ENCODE data around the gene SEMA4A. TPM values are rescaled to one million over a fixed set of nuclear protein-coding genes. Genes with fewer than 3 reads are reported as not detected.

SEMA4A gene
- polyA plus RNA-seq (2011; rRNA removed) (0.49 and 0.77 TPM in 2 replicates), polyA minus RNA-seq (2011; rRNA and poly(A)+ RNA removed) (0.19 and 0.82 TPM in 2 replicates)

DNA sequence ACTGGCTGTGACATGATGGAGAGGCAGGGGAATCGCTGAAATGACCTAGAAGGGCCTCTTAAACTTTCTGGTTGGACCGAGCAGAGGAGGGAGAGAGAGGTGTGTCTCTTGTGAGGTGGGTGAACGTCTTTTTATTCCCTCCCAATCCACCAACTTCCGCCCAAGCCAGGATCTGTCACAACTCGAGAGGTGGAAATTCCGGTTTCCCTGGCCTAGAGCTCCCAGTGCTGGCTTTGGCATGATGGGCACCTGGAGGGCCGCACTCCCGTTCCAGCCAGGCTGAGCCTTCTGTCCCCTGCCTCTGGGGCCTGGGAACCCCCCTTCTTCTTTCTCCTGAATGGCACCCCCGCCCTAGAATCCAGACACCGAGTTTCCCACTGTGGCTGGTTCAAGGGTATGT lies at the start of gene SEMA4A:
SEMA4A (plus strand) TSS at position 224 of the 400 bp plus-strand sequence. CDS start 994 bp downstream, outside the sequence.
- Histone ChIP-seq H3K4me3 (ENCODE audit: low read depth, low read length) (no peak within 1 kb of the TSS), H3K27me3 (ENCODE audit: control insufficient read depth, insufficient read depth, low read length) (no peaks in the 10 kb centered on the region), H3K36me3 (ENCODE audit: control insufficient read depth, insufficient read depth, low read length) (no peaks in the 10 kb centered on the region)
- ChIA-PET POLR2A (no interaction called here), CTCF (interaction anchor here (1.1 to 1.6 kb wide), 3 partner anchors 40 to 72 kb away, joined by 3 to 5 read pairs (median 3); no protein-coding TSS in a partner anchor)
- no peak for DNase-seq (ENCODE audit: low read depth)
- TF ChIP-seq, protein P1, sequence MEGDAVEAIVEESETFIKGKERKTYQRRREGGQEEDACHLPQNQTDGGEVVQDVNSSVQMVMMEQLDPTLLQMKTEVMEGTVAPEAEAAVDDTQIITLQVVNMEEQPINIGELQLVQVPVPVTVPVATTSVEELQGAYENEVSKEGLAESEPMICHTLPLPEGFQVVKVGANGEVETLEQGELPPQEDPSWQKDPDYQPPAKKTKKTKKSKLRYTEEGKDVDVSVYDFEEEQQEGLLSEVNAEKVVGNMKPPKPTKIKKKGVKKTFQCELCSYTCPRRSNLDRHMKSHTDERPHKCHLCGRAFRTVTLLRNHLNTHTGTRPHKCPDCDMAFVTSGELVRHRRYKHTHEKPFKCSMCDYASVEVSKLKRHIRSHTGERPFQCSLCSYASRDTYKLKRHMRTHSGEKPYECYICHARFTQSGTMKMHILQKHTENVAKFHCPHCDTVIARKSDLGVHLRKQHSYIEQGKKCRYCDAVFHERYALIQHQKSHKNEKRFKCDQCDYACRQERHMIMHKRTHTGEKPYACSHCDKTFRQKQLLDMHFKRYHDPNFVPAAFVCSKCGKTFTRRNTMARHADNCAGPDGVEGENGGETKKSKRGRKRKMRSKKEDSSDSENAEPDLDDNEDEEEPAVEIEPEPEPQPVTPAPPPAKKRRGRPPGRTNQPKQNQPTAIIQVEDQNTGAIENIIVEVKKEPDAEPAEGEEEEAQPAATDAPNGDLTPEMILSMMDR (IDR thresholded peaks at IDR 0.05; ENCODE audit: insufficient read depth, low read depth, low read length), result no peak

GRCh38 chr1:156104065-156104810 lies 49.1 kb upstream of the SEMA4A start:
- H3K4me3 ChIP-seq (ENCODE audit: low read depth, low read length), result no peak overlapping the region
- TF ChIP-seq, protein P1 (IDR thresholded peaks at IDR 0.05; ENCODE audit: insufficient read depth, low read depth, low read length), result no peak
- no peaks in the 10 kb centered on the region for H3K27me3 ChIP-seq (ENCODE audit: control insufficient read depth, insufficient read depth, low read length)
- ChIA-PET CTCF (interaction anchor here (0.5 to 27.9 kb wide), 5 partner anchors 8 to 1169 kb away, joined by 3 to 983 read pairs (median 8); partner anchors contain the start of gene LMNA), POLR2A (interaction anchor here (0.9 to 1.5 kb wide), 2 partner anchors 12 to 24 kb away, joined by 3 to 8 read pairs; no protein-coding TSS in a partner anchor)
- H3K36me3 ChIP-seq (ENCODE audit: control insufficient read depth, insufficient read depth, low read length), result no peaks in the 10 kb centered on the region
- DNase-seq (ENCODE audit: low read depth), result peak; percentile 71

DNA sequence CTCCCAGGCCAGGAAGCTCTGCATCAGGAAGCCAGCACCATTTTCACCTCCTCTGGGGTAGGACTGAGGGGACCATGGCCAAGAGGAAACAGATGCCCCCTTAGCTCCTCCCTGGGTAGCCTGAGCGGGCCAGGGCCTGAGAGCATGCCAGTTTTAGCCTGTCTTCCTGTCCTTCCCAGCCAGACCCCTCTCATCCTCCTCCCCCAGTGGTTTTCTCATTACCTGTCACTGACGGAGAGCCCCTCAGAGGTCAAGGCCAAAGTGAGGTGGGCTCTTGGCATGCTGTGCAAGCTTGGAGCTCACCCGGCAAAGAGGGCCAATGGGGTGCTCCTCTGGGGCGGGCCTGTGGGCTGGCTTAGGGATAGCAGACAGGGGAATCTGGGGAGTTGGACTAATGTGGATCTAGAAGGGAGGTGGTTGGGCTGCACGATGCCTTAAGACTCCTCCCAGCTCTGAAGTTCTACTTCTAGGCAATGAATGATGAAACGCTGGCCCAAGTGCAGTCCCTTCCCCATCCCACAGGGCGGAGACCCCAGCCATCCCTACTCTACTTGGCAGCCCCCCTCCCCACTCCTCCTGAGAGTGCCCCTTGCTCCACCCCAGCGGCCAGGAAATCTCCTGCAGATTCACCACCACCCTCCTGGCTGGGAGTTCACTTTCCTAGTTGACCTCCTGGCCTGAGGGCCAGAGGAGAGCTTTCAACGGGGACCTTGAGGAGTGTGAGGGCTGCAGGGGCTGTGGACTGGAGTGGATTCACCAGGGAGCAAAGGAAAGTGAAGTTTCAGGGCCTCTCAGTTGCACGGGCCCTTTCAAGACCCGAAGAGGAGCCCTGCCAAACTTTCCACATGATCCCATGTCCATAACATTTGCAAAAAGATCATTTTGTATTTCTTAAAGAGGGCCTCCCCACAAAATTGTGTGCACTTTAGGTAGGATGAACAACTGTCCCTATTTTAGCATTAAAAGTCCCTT lies 48.2 kb upstream of the SEMA4A start:
- Histone ChIP-seq H3K36me3 (ENCODE audit: control insufficient read depth, insufficient read depth, low read length) (no peaks in the 10 kb centered on the region), H3K27me3 (ENCODE audit: control insufficient read depth, insufficient read depth, low read length) (no peaks in the 10 kb centered on the region), H3K4me3 (ENCODE audit: low read depth, low read length) (no peak overlapping the region; the same call in 1 of the 2 replicates)
- CTCF ChIA-PET, result interaction anchor here (0.6 to 27.9 kb wide), 5 partner anchors 9 to 110 kb away, joined by 3 to 983 read pairs (median 3); partner anchors contain the start of gene LMNA
- POLR2A ChIA-PET, result interaction anchor here (1.5 kb wide), 1 partner anchor 11 kb away, joined by 8 read pairs; no protein-coding TSS in a partner anchor
- DNase-seq (ENCODE audit: low read depth), result no peak
- TF ChIP-seq, protein P1 (IDR thresholded peaks at IDR 0.05; ENCODE audit: insufficient read depth, low read depth, low read length), result 0 out of 2 replicates have a peak, but pooled peaks have one; percentile 14

DNA sequence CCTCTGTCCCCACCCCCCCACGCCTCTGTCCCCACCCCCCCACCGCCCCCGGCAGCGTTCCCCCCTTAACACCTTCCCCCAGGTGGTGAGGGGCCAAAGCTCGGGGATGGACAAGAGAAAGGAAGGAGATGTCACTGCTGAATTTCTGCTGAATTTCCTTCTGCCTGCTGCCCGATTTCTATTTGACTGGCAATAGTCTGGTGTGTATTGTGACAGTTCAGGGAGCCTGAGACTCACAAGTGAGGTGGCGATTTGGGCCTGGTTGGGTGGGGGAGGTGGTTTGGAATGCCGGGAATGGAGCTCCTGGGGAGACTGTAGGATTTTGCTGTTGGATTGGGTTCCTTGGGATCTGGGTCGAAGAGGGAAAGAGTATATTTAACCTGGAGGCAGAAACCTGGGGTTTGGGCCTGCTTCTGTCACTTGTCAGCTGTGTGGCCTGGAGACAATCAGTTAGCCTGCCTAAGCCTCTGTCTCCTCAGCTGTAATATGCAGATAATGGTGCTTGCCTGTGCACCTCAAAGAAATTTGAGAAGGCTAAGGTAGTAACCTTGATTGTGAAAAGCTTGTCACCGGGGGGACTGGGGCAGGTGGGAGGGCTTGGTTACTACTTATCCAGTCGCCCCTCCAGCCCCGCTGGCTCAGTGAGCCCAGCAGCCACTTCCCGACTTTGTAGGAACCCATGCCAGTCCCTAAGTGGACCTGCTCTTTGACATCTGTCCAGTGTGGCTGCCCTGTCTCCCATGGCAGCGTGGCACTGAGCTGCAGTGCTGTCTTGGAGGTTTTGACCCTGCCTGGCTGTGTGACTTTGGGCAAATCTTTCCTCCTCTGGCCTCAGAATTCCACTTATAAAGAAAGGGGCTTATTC lies 46.5 kb upstream of the SEMA4A start:
- ChIA-PET POLR2A (no interaction called here), CTCF (interaction anchor here (0.6 to 27.9 kb wide), 4 partner anchors 11 to 269 kb away, joined by 3 to 983 read pairs (median 16); partner anchors contain the start of gene LMNA)
- Histone ChIP-seq H3K4me3 (ENCODE audit: low read depth, low read length) (0 out of 2 replicates have a peak overlapping the region, but pooled peaks have one; percentile 20), H3K36me3 (ENCODE audit: control insufficient read depth, insufficient read depth, low read length) (no peaks in the 10 kb centered on the region), H3K27me3 (ENCODE audit: control insufficient read depth, insufficient read depth, low read length) (no peaks in the 10 kb centered on the region)
- no peak for DNase-seq (ENCODE audit: low read depth)
- TF ChIP-seq, protein P1 (IDR thresholded peaks at IDR 0.05; ENCODE audit: insufficient read depth, low read depth, low read length), result no peak

Measured in BJ (cell line).